22Rv1 (cell line): ENCODE results near the gene ACAP2.

ENCODE experiments used
- ZFX ChIP-seq: fragments of 450-650 bp; IDR thresholded peaks from 2 replicates; pipeline ENCODE4 v1.6.1; 2017; ENCODE audit warnings: antibody characterized with exemption, borderline replicate concordance
- TF ChIP-seq, protein P1 (sequence below): fragments of 450-650 bp; IDR thresholded peaks from 2 replicates; pipeline ENCODE4 v1.5.1; 2017; ENCODE audit warnings: mild to moderate bottlenecking

DNA sequence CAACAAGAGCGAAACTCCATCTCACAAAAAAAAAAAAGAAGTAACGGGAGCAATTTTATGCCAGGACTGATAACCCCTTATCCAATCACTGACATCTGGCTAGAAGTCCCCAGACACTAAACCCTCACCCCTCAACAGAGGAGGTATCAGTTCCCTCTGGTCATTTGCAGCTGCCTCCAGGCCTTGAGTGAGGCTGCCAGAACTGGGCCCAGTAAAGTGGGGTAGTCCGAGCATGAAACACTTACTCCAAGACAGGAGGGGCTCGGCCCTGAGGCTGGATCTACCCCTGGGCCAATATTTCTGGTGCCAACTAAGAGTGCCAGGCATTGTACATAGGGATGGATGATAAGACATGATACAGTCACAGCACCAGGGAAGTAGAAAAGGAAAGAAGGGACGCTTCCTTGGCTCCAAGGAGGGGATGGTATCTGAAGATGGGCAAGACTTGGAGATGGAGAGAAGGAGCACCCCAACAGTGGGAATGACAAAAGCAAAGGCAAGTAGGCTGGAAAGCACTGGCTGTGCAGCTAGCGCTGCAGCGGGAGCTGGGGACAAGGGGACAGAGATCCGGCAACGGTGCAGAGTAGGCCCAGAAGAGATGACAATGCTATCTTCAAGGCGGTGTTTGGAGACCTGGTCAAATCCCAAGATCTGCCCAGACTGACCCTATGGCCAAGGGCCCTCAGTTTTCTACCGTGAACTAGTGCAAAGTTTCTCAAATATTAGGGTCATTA, 174.1 kb downstream of the ACAP2 start:
- TF ChIP-seq, protein P1, sequence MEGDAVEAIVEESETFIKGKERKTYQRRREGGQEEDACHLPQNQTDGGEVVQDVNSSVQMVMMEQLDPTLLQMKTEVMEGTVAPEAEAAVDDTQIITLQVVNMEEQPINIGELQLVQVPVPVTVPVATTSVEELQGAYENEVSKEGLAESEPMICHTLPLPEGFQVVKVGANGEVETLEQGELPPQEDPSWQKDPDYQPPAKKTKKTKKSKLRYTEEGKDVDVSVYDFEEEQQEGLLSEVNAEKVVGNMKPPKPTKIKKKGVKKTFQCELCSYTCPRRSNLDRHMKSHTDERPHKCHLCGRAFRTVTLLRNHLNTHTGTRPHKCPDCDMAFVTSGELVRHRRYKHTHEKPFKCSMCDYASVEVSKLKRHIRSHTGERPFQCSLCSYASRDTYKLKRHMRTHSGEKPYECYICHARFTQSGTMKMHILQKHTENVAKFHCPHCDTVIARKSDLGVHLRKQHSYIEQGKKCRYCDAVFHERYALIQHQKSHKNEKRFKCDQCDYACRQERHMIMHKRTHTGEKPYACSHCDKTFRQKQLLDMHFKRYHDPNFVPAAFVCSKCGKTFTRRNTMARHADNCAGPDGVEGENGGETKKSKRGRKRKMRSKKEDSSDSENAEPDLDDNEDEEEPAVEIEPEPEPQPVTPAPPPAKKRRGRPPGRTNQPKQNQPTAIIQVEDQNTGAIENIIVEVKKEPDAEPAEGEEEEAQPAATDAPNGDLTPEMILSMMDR, result no peak
- no peak for TF ChIP-seq ZFX
